Adrenal gland (tissue), 5 donors: ENCODE measurements around the gene PRDM16.

Experiments
- CTCF ChIP-seq, 6 experiments: fragments of 450-650 bp in 4 of 6; fragments of 200-600 bp in 2 of 6; sonication (generic) in 1 of 6; IDR thresholded peaks; 1 replicate in 5 of 6; 2 replicates in 1 of 6; pipeline versions ENCODE4 v1.5.1 to v1.8.0; 2016 to 2021; ENCODE audit warnings: antibody characterized with exemption in 6 of 6, mild to moderate bottlenecking in 2 of 6, moderate library complexity in 1 of 6
- POLR2A ChIP-seq, 2 donors: fragments of 450-650 bp; IDR thresholded peaks; one replicate each; pipeline ENCODE4 v1.6.1; 2017; ENCODE audit warnings: antibody characterized with exemption in 2 of 2, mild to moderate bottlenecking in 2 of 2, moderate library complexity in 1 of 2
- donor health status: DM: no; HTN: no; CAD: no.

GRCh38 chr1:3465091-3465934, 396.3 kb downstream of the PRDM16 start:
- TF ChIP-seq CTCF (IDR thresholded peaks at IDR 0.05) (no peak), POLR2A (IDR thresholded peaks at IDR 0.05) (no peak)
